ENCODE measurements around the gene ATG16L2. TPM values are rescaled to one million over a fixed set of nuclear protein-coding genes. Genes with fewer than 3 reads are reported as not detected.
"Not testable (repeated sequence)": the region's sequence is repeated elsewhere in the genome, so short reads cannot be mapped to it uniquely, and the experiment has no call there.

Gene ATG16L2
- polyA plus RNA-seq, 1 experiment, result 4.2 TPM

DNA sequence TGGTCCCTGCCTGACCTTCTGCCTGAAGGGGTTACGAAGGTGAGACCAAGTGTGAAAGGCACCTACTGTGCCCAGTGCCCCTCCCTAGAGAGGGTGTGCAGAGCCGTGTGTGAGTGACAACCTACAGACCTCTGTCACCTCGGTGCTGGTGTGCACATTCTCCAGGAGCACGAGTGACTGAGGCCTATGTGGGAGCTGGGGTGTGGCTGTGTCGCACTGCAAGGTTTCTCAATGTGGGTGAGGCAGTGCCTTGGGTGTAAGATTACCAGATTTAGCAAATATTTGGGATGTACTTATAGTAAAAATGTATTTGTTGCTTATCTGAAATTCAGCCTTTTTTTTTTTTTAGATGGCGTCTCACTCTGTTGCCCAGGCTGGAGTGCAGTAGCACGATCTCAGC, 26.0 kb upstream of the ATG16L2 start:
- POLR2A ChIA-PET, result no interaction called here
- no peak for DNase-seq (ENCODE audit: low read depth, low spot score)
- CTCF ChIA-PET, result interaction anchor here (1.0 to 1.8 kb wide), 2 partner anchors 63 kb away, joined by 5 to 11 read pairs; no protein-coding TSS in a partner anchor

DNA sequence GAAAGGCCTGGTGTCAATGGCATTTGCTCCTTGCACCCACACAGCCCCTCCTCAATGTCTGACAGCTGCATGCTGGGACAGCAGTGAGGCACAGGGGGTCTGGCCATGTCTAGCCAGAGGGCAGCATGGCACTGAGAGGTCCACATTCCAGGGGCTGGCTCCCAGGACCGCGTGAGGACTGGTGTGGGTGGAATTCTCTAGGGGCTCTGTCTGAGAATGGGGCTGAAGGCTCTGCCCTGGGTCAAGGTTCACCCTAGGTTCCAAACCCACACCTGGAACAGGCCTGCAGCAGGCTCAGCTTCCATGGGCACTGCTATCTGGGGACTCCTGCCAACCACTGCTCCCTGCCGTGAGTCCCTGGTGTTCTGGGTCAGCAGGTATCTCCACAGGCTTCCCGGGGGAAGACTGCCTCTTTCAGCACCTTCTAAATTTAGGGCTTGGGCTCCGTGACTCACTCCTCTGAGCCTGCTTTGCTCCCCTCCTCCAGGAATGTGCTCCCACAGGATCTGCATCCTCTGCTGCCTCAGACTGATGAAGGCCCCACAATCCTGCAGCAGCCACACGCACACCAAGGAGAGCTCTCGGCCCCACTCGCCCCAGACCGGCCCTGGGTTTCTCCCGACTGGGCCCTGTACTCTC, 24.6 kb upstream of the ATG16L2 start:
- ChIA-PET POLR2A (interaction anchor here (0.6 kb wide), 1 partner anchor 18 kb away, joined by 3 read pairs; no protein-coding TSS in a partner anchor), CTCF (interaction anchor here (1.2 kb wide), 1 partner anchor 19 kb away, joined by 3 read pairs; no protein-coding TSS in a partner anchor)
- H3K27me3 ChIP-seq (ENCODE audit: control insufficient read depth, insufficient read depth, low read length), result no peaks in the 10 kb centered on the region
- H3K9me3 ChIP-seq (ENCODE audit: control insufficient read depth, insufficient read depth, low read length), result no peaks in the 10 kb centered on the region
- no peak overlapping the region for H3K4me3 ChIP-seq (ENCODE audit: low read depth, low read length)
- DNase-seq (ENCODE audit: low read depth, low spot score), result no peak
- TF ChIP-seq, protein P1, sequence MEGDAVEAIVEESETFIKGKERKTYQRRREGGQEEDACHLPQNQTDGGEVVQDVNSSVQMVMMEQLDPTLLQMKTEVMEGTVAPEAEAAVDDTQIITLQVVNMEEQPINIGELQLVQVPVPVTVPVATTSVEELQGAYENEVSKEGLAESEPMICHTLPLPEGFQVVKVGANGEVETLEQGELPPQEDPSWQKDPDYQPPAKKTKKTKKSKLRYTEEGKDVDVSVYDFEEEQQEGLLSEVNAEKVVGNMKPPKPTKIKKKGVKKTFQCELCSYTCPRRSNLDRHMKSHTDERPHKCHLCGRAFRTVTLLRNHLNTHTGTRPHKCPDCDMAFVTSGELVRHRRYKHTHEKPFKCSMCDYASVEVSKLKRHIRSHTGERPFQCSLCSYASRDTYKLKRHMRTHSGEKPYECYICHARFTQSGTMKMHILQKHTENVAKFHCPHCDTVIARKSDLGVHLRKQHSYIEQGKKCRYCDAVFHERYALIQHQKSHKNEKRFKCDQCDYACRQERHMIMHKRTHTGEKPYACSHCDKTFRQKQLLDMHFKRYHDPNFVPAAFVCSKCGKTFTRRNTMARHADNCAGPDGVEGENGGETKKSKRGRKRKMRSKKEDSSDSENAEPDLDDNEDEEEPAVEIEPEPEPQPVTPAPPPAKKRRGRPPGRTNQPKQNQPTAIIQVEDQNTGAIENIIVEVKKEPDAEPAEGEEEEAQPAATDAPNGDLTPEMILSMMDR (IDR thresholded peaks at IDR 0.05; ENCODE audit: low read depth, low read length), result no peak
- peak overlapping the region; percentile 11 for H3K27ac ChIP-seq (ENCODE audit: low read depth, low read length)

More for the DNA sequence above, 26.0 kb upstream of the ATG16L2 start:
- H3K27me3 ChIP-seq (ENCODE audit: control insufficient read depth, insufficient read depth, low read length), result no peaks in the 10 kb centered on the region
- TF ChIP-seq, protein P1 (IDR thresholded peaks at IDR 0.05; ENCODE audit: low read depth, low read length), result no peak
- no peak overlapping the region for H3K27ac ChIP-seq (ENCODE audit: low read depth, low read length)
- H3K9me3 ChIP-seq (ENCODE audit: control insufficient read depth, insufficient read depth, low read length), result no peaks in the 10 kb centered on the region
- no peak overlapping the region for H3K4me3 ChIP-seq (ENCODE audit: low read depth, low read length)

DNA sequence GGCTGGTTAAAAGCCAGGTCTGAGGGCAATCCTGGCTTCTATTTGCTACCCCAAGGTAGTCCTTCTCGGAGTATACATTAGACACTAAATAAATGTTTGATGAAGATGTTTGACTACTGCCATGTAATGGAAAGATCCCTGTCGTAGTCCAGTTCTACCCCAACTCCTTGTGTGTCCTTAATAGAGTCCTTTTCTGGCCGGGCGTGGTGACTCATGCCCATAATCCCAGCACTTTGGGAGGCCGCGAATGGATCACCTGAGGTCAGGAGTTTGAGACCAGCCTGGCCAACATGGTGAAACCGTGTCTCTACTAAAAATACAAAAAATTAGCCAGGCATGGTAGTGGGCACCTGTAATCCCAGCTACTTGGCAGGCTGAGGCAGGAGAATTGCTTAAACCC, 23.0 kb upstream of the ATG16L2 start:
- H3K27ac ChIP-seq (ENCODE audit: low read depth, low read length); H3K4me3 ChIP-seq (ENCODE audit: low read depth, low read length); H3K9me3 ChIP-seq (ENCODE audit: control insufficient read depth, insufficient read depth, low read length); POLR2A ChIA-PET; DNase-seq (ENCODE audit: low read depth, low spot score); H3K27me3 ChIP-seq (ENCODE audit: control insufficient read depth, insufficient read depth, low read length); CTCF ChIA-PET: not testable (repeated sequence)

DNA sequence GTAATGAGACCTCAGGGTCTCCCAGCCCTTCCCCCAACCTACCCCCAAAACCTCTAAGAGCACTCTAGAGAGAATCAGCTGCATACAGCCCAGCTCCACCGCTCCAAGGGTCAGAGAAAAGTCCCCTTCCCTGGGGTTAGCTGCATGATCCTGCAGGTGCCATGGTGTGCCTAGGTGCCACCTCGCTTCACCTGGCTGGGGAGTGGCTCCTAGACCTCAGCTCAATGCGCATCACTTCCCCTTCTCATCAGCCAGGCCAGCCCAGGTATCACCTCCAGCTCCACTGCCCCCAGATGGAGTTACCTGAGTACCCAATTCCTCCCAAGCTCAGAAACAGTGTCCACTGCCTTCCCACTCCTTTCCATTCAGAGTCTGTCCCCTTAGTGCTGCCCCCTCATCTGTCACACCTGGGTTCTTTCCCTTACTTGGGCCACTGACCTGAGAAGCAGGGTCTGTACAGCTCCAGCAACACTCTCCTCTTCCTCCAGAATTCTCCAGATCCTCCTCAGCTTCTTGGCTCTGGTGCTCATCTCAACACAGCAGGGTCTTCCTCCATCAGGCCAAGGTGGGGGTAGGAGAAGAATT, 21.7 kb upstream of the ATG16L2 start:
- POLR2A ChIA-PET, result interaction anchor here (1.0 to 1.3 kb wide), 2 partner anchors 10 to 67 kb away, joined by 3 to 4 read pairs; no protein-coding TSS in a partner anchor
- no peak for DNase-seq (ENCODE audit: low read depth, low spot score)
- TF ChIP-seq, protein P1 (IDR thresholded peaks at IDR 0.05; ENCODE audit: low read depth, low read length), result no peak
- Histone ChIP-seq H3K27me3 (ENCODE audit: control insufficient read depth, insufficient read depth, low read length) (no peaks in the 10 kb centered on the region), H3K4me3 (ENCODE audit: low read depth, low read length) (no peak overlapping the region), H3K27ac (ENCODE audit: low read depth, low read length) (peak overlapping the region; percentile 81), H3K9me3 (ENCODE audit: control insufficient read depth, insufficient read depth, low read length) (no peaks in the 10 kb centered on the region; the same call in 1 of the 2 replicates)
- CTCF ChIA-PET, result interaction anchor here (0.7 to 3.6 kb wide), 15 partner anchors 10 to 385 kb away, joined by 3 to 73 read pairs (median 4); no protein-coding TSS in a partner anchor

DNA sequence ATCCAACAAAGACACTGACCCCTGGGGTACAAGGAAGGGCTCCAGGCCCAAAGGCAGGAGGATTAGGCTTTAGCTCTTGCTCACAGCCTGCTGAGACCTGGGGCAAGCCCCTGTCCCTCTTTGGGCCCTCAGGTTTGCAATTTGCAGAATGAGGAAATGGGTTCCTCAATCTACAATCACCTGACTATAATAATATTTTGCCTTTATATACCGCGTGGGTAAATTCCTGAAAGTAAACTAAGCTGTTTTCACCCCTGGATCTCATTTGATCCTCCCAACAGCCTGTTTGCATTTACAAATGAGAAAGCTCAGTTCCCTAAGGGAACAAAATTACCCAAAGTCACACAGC, 21.2 kb upstream of the ATG16L2 start:
- POLR2A ChIA-PET, result interaction anchor here (1.0 to 1.3 kb wide), 2 partner anchors 11 to 68 kb away, joined by 3 to 4 read pairs; no protein-coding TSS in a partner anchor
- H3K27me3 ChIP-seq (ENCODE audit: control insufficient read depth, insufficient read depth, low read length), result no peaks in the 10 kb centered on the region

More for the DNA sequence above, 21.2 kb upstream of the ATG16L2 start:
- CTCF ChIA-PET, result interaction anchor here (0.7 to 3.6 kb wide), 14 partner anchors 10 to 385 kb away, joined by 3 to 73 read pairs (median 4); no protein-coding TSS in a partner anchor
- DNase-seq (ENCODE audit: low read depth, low spot score), result no peak
- H3K27ac ChIP-seq (ENCODE audit: low read depth, low read length), result peak overlapping the region; percentile 81
- no peaks in the 10 kb centered on the region; the same call in 1 of the 2 replicates for H3K9me3 ChIP-seq (ENCODE audit: control insufficient read depth, insufficient read depth, low read length)
- H3K4me3 ChIP-seq (ENCODE audit: low read depth, low read length), result peak overlapping the region; percentile 36; the same call in 1 of the 2 replicates
- TF ChIP-seq, protein P1 (IDR thresholded peaks at IDR 0.05; ENCODE audit: low read depth, low read length), result no peak

All from AG04450 (cell line).